HepG2 (cell line): Measurements from ENCODE around the gene ARHGDIA. TPM values are rescaled to one million over a fixed set of nuclear protein-coding genes. Genes with fewer than 3 reads are reported as not detected.

ENCODE experiments used
- ATAC-seq: fragments of 200-7000 bp; cut with Tn5 transposase; 3 replicates; pipeline ENCODE4 v1.9.1; 2020; ENCODE audit warnings: mild to moderate bottlenecking, moderate library complexity
- BruUV-seq: library from RNA; stranded (reverse); fragments of 400-500 nt; replicated peaks from 2 replicates; lab custom pipeline; 2021; lab: Mats Ljungman, UMichigan
- CTCF ChIA-PET: fragments of 300-600 bp; formaldehyde crosslinking; extraction: SDS; loops from one replicate; lab custom pipeline; 2021; ENCODE audit warnings: low total read pairs, inconsistent platforms, low intra/inter-chr PET ratio; lab: Yijun Ruan, JAX
- POLR2A ChIA-PET: fragments of 350-600 bp; sonication (Branson Sonifier 250); formaldehyde crosslinking; loops from one replicate; lab custom pipeline; 2020; ENCODE audit warnings: antibody characterized with exemption, inconsistent platforms; lab: Yijun Ruan, JAX
- DNase-seq: peaks from one replicate; pipeline ENCODE4 v3.0.0-alpha.2; 2015; ENCODE audit warnings: low spot score
- FAIRE-seq: peaks from 3 replicates; lab custom pipeline; 2011; peaks lifted over from hg19 to GRCh38; lab: Jason Lieb, UNC
- H2AFZ ChIP-seq: one replicate; pipeline ENCODE4 v1.6.1; 2011; ENCODE audit warnings: low read length, inconsistent platforms
- H3K27ac ChIP-seq: fragments of 300-600 bp; 3 replicates; pipeline ENCODE4 v1.8.0; 2011; ENCODE audit warnings: mixed run types, mild to moderate bottlenecking, mixed read lengths, low read length, inconsistent platforms; ENCODE audit not compliant: insufficient read depth; ENCODE audit errors: extremely low read length
- H3K27me3 ChIP-seq, 2 experiments: fragments of 200-600 bp in 1 of 2; 2 replicates in 1 of 2; 3 replicates in 1 of 2; pipeline versions ENCODE4 v1.6.0 to v1.8.0; 2011; ENCODE audit warnings: low read length in 2 of 2, mild to moderate bottlenecking in 2 of 2, moderate library complexity in 2 of 2, inconsistent platforms in 1 of 2; ENCODE audit not compliant: insufficient read depth in 2 of 2, control insufficient read depth in 1 of 2
- H3K36me3 ChIP-seq, 2 experiments: fragments of 200-600 bp in 1 of 2; replicated peaks in 1 of 2; 2 replicates in 1 of 2; 3 replicates in 1 of 2; pipeline versions ENCODE4 v1.5.1 to v1.8.0; 2011; ENCODE audit warnings: low read length in 2 of 2, inconsistent platforms in 1 of 2; ENCODE audit not compliant: insufficient read depth in 2 of 2, control insufficient read depth in 1 of 2
- H3K4me1 ChIP-seq: 2 replicates; pipeline ENCODE4 v1.5.1; 2012; ENCODE audit warnings: low read length, inconsistent platforms; ENCODE audit not compliant: insufficient read depth
- H3K4me2 ChIP-seq: 2 replicates; pipeline ENCODE4 v1.6.0; 2011; ENCODE audit warnings: low read depth, low read length, inconsistent platforms
- H3K4me3 ChIP-seq, 3 experiments: fragments of 200-600 bp in 1 of 3; sonication (generic), shearing (Covaris generic) in 1 of 3; replicated peaks in 1 of 3; 2 replicates each; pipeline ENCODE4 v1.5.1; 2011 to 2016; ENCODE audit warnings: low read length in 3 of 3, inconsistent platforms in 2 of 3, low read depth in 2 of 3, mild to moderate bottlenecking in 2 of 3, control low read depth in 1 of 3, mixed read lengths in 1 of 3; ENCODE audit not compliant: insufficient read depth in 1 of 3
- H3K79me2 ChIP-seq: one replicate; pipeline ENCODE4 v1.6.1; 2011; ENCODE audit warnings: low read length, inconsistent platforms; ENCODE audit not compliant: insufficient read depth
- H3K9ac ChIP-seq: 2 replicates; pipeline ENCODE4 v1.6.0; 2011; ENCODE audit warnings: mild to moderate bottlenecking, low read depth, low read length, inconsistent platforms; ENCODE audit not compliant: insufficient read depth
- H3K9me3 ChIP-seq: 2 replicates; pipeline ENCODE4 v1.5.1; 2012; ENCODE audit warnings: mild to moderate bottlenecking, low read length
- H4K20me1 ChIP-seq: 2 replicates; pipeline ENCODE4 v1.6.0; 2011; ENCODE audit warnings: inconsistent platforms, mild to moderate bottlenecking, low read length, moderate library complexity; ENCODE audit not compliant: insufficient read depth
- AKAP8 ChIP-seq: sonication (generic); formaldehyde crosslinking; IDR thresholded peaks from 2 replicates; pipeline ENCODE4 v1.5.1; 2020; ENCODE audit warnings: mild to moderate bottlenecking, missing genetic modification reagents
- ARID4A ChIP-seq: sonication (generic); formaldehyde crosslinking; IDR thresholded peaks from 2 replicates; pipeline ENCODE4 v1.5.0; 2020; ENCODE audit warnings: mild to moderate bottlenecking, missing genetic modification reagents, borderline replicate concordance
- CTCF ChIP-seq: sonication (generic); formaldehyde crosslinking; IDR thresholded peaks from 2 replicates; pipeline ENCODE4 v1.5.0; 2020; ENCODE audit warnings: mild to moderate bottlenecking, missing genetic modification reagents, moderate library complexity
- GLMP ChIP-seq: sonication (generic); formaldehyde crosslinking; IDR thresholded peaks from 2 replicates; pipeline ENCODE4 v1.9.0; 2021; ENCODE audit warnings: missing genetic modification reagents, mild to moderate bottlenecking, borderline replicate concordance
- POLR2A ChIP-seq, 2 experiments: IDR thresholded peaks; 2 replicates each; pipeline ENCODE4 v1.6.1; 2011; ENCODE audit warnings: low read depth in 2 of 2, low read length in 2 of 2, mild to moderate bottlenecking in 1 of 2, moderate library complexity in 1 of 2; ENCODE audit not compliant: insufficient read depth in 1 of 2
- ZNF225 ChIP-seq: sonication (generic); formaldehyde crosslinking; IDR thresholded peaks from 2 replicates; pipeline ENCODE4 v1.4.0; 2020; ENCODE audit warnings: mild to moderate bottlenecking, missing genetic modification reagents
- ZNF30 ChIP-seq: sonication (generic); formaldehyde crosslinking; IDR thresholded peaks from 2 replicates; pipeline ENCODE4 v1.5.0; 2020; ENCODE audit warnings: mild to moderate bottlenecking, missing genetic modification reagents
- ZNF598 ChIP-seq: sonication (generic); formaldehyde crosslinking; IDR thresholded peaks from 2 replicates; pipeline ENCODE4 v1.5.1; 2020; ENCODE audit warnings: mild to moderate bottlenecking, missing genetic modification reagents, borderline replicate concordance
- ZNF616 ChIP-seq: sonication (generic); formaldehyde crosslinking; IDR thresholded peaks from 2 replicates; pipeline ENCODE4 v1.5.0; 2020; ENCODE audit warnings: low read depth, mild to moderate bottlenecking, missing genetic modification reagents
- ZNF687 ChIP-seq: sonication (generic); formaldehyde crosslinking; IDR thresholded peaks from 2 replicates; pipeline ENCODE4 v1.5.1; 2020; ENCODE audit warnings: mild to moderate bottlenecking, missing genetic modification reagents, moderate library complexity
- ZNF883 ChIP-seq: sonication (generic); formaldehyde crosslinking; IDR thresholded peaks from 2 replicates; pipeline ENCODE4 v1.5.1; 2020; ENCODE audit warnings: mild to moderate bottlenecking, missing genetic modification reagents; ENCODE audit errors: not compliant biosample characterization
- WGBS: methylation state at CpG from one replicate; pipeline ENCODE4 v1.1.6; 2017; ENCODE audit warnings: low lambda C conversion rate; 5-methylcytosine and 5-hydroxymethylcytosine counted together
- in situ Hi-C: cut with HindIII; loops from 2 replicates; pipeline ENCODE4 v1.10.0; 2017; ENCODE audit warnings: low pct_unique_long_range_greater_than_20kb; ENCODE audit not compliant: extremely low pct_ligation_motif_present
- intact Hi-C: fragments of 100-400 bp; cut with micrococcal nuclease; formaldehyde crosslinking; loops from one replicate; pipeline ENCODE4 v1.10.0; 2022; ENCODE audit not compliant: unreplicated experiment
- polyA plus RNA-seq, 8 experiments: library from polyadenylated mRNA; depleted of rRNA in 3 of 8; stranded (reverse) in 7 of 8; unstranded in 1 of 8; fragments of >200 nt; fragmentation: Illumina TruSeq in 4 of 8; extraction: Trizol in 4 of 8; gene quantifications; 2 replicates each; pipeline versions ENCODE4 v1.2.1 to v1.2.3, GENCODE V29; 2011 to 2016; ENCODE audit warnings: low read depth in 4 of 8, missing spikeins in 1 of 8, mixed read lengths in 1 of 8; ENCODE audit not compliant: insufficient read depth in 1 of 8
- total RNA-seq, 5 experiments: library from RNA; depleted of rRNA; stranded (reverse); fragments of >200 nt; fragmentation: Illumina TruSeq; extraction: Trizol; gene quantifications; 2 replicates each; pipeline ENCODE4 v1.2.3, GENCODE V29; 2016; ENCODE audit warnings: low read depth in 1 of 5

Gene ARHGDIA
- total and polyA plus RNA-seq, 2 of the 13 experiments (the other 11 are each of a cell fraction or from before 2014, with no cell fraction given) = 40.0 to 64.0 TPM

GRCh38 chr17:81831957-81832607, 39.1 kb downstream of the ARHGDIA start:
- Histone ChIP-seq H3K4me1 (peaks cover 56% of the 10 kb centered on the region), H3K27ac (peak overlapping the region; percentile 69), H3K4me3 (peak overlapping the region; percentile 80 to 86 (median 84)), H3K9ac (peak overlapping the region; percentile 76), H3K27me3 (no peaks in the 10 kb centered on the region; a peak in 1 of 5 replicates), H2AFZ (no peak overlapping the region), H4K20me1 (no peaks in the 10 kb centered on the region), H3K9me3 (no peaks in the 10 kb centered on the region), H3K36me3 (no peaks in the 10 kb centered on the region), H3K79me2 (peaks cover 19% of the 10 kb centered on the region), H3K4me2 (peak overlapping the region; percentile 98)
- CTCF ChIA-PET = no interaction called here
- ATAC-seq = peak; percentile 30
- in situ Hi-C loops (no loop called here), intact Hi-C loops (no loop called here)
- TSS peak; percentile 54 for BruUV-seq
- POLR2A ChIA-PET = interaction anchor here (1.4 to 3.0 kb wide), 6 partner anchors 10 to 38 kb away, joined by 3 to 52 read pairs (median 14); partner anchors contain the start of genes ARHGDIA and P4HB
- WGBS = 18% methylated on average over 18 of the region's 18 CpGs
- FAIRE-seq = peak; percentile 30
- DNase-seq = no peak
- 0 out of 4 replicates have a peak, but pooled peaks of 1 of the 2 experiments have one; percentile 13 for TF ChIP-seq POLR2A (IDR thresholded peaks at IDR 0.05; ENCODE audit: insufficient read depth in 1 of 2, low read depth in 2 of 2, low read length in 2 of 2)
- TF ChIP-seq CTCF = peak; percentile 36
- no peak for TF ChIP-seq ZNF30 (CRISPR knock-in tag)
- TF ChIP-seq ZNF225 (CRISPR knock-in tag) = no peak
- peak; percentile 80 for TF ChIP-seq ZNF687
- TF ChIP-seq ARID4A (CRISPR knock-in tag) = peak; percentile 72
- TF ChIP-seq AKAP8 (CRISPR knock-in tag) = peak; percentile 67; the same call in 1 of the 2 replicates
- TF ChIP-seq GLMP = no peak
- peak; percentile 90; the same call in 1 of the 2 replicates for TF ChIP-seq ZNF598 (CRISPR knock-in tag)
- 0 out of 2 replicates have a peak, but pooled peaks have one; percentile 39 for TF ChIP-seq ZNF616 (CRISPR knock-in tag)
- peak; percentile 83 for TF ChIP-seq ZNF883 (CRISPR knock-in tag)
